Measurements from ENCODE around the gene MS4A12. TPM values are rescaled to one million over a fixed set of nuclear protein-coding genes. Genes with fewer than 3 reads are reported as not detected.
"Not testable (repeated sequence)": the region's sequence is repeated elsewhere in the genome, so short reads cannot be mapped to it uniquely, and the experiment has no call there.

Gene MS4A12
- total RNA-seq, result under 1 TPM in 1 of 8 experiments, not detected in 7; 0.43 TPM

- no peaks in the 10 kb centered on the region for H3K4me1 ChIP-seq (replicated peaks in 1 of 2)
- in situ Hi-C loops (cut with MboI; ENCODE audit: low pct_unique_long_range_greater_than_20kb in 2 of 9, low sequenced_read_pairs in 9 of 9, unreplicated experiment in 9 of 9), result no loop called here
- 19 to 88% (median 59%) methylated on average over 2 to 4 of the region's 4 CpGs for WGBS, 10 experiments
- no peak within 1 kb of the TSS for H3K27ac ChIP-seq
- H3K4me3 ChIP-seq, result no peak within 1 kb of the TSS
- ATAC-seq (replicated peaks in 6 of 8), result no peak
These were observed at the start of gene MS4A12 for GRCh38 chr11:60492488-60493009. Gene MS4A12, plus strand, starts transcription at chr11:60492778. Its CDS starts 4,541 bp downstream, at chr11:60497319.

GRCh38 chr11:60447070-60447469 is 45.5 kb upstream of the MS4A12 start:
- ATAC-seq (replicated peaks in 6 of 8), result no peak
- in situ Hi-C loops (cut with MboI; ENCODE audit: low pct_unique_long_range_greater_than_20kb in 2 of 9, low sequenced_read_pairs in 9 of 9, unreplicated experiment in 9 of 9), result no loop called here
- Histone ChIP-seq H3K27ac (no peak overlapping the region), H3K4me3 (no peak overlapping the region), H3K4me1 (replicated peaks in 1 of 2) (no peaks in the 10 kb centered on the region)

- Histone ChIP-seq H3K27ac (no peak overlapping the region), H3K4me3 (no peak overlapping the region), H3K4me1 (replicated peaks in 1 of 2) (no peaks in the 10 kb centered on the region)
- no peak for ATAC-seq (replicated peaks in 6 of 8)
- in situ Hi-C loops (cut with MboI; ENCODE audit: low pct_unique_long_range_greater_than_20kb in 2 of 9, low sequenced_read_pairs in 9 of 9, unreplicated experiment in 9 of 9), result no loop called here
These were observed 44.7 kb upstream of the MS4A12 start for GRCh38 chr11:60447846-60448245.

- in situ Hi-C loops (cut with MboI; ENCODE audit: low pct_unique_long_range_greater_than_20kb in 2 of 9, low sequenced_read_pairs in 9 of 9, unreplicated experiment in 9 of 9); H3K4me3 ChIP-seq; H3K4me1 ChIP-seq (replicated peaks in 1 of 2); H3K27ac ChIP-seq; ATAC-seq (replicated peaks in 6 of 8): not testable (repeated sequence)
- no CpG with 5 or more reads among the region's 32 CpGs for WGBS, 10 experiments
These were observed 41.4 kb upstream of the MS4A12 start for GRCh38 chr11:60451185-60451584.

- no peak for ATAC-seq (replicated peaks in 6 of 8)
- in situ Hi-C loops (cut with MboI; ENCODE audit: low pct_unique_long_range_greater_than_20kb in 2 of 9, low sequenced_read_pairs in 9 of 9, unreplicated experiment in 9 of 9), result no loop called here
- Histone ChIP-seq H3K27ac (no peak overlapping the region), H3K4me3 (no peak overlapping the region), H3K4me1 (replicated peaks in 1 of 2) (no peaks in the 10 kb centered on the region)
These were observed 38.4 kb upstream of the MS4A12 start for GRCh38 chr11:60454212-60454611.

GRCh38 chr11:60455531-60456042 is 37.0 kb upstream of the MS4A12 start, which contains the start of gene MS4A1:
Gene MS4A1, plus strand, starts transcription at chr11:60455847. Its CDS starts 6,528 bp downstream, at chr11:60462375.
- Histone ChIP-seq H3K4me1 (replicated peaks in 1 of 2) (no peaks in the 10 kb centered on the region), H3K27ac (no peak within 1 kb of the TSS), H3K4me3 (no peak within 1 kb of the TSS)
- WGBS, 10 experiments, result 0 to 100% (median 69%) methylated on average over 1 to 4 of the region's 4 CpGs; no CpG with 5 or more reads in 2 of the 10 experiments
- ATAC-seq (replicated peaks in 6 of 8), result no peak
- in situ Hi-C loops (cut with MboI; ENCODE audit: low pct_unique_long_range_greater_than_20kb in 2 of 9, low sequenced_read_pairs in 9 of 9, unreplicated experiment in 9 of 9), result no loop called here

- Histone ChIP-seq H3K27ac (no peak overlapping the region), H3K4me3 (no peak overlapping the region), H3K4me1 (replicated peaks in 1 of 2) (no peaks in the 10 kb centered on the region)
- in situ Hi-C loops (cut with MboI; ENCODE audit: low pct_unique_long_range_greater_than_20kb in 2 of 9, low sequenced_read_pairs in 9 of 9, unreplicated experiment in 9 of 9), result no loop called here
- no peak for ATAC-seq (replicated peaks in 6 of 8)
- WGBS, 10 experiments, result 0 to 91% (median 35%) methylated on average over 1 to 3 of the region's 3 CpGs; no CpG with 5 or more reads in 3 of the 10 experiments
These were observed 35.0 kb upstream of the MS4A12 start for GRCh38 chr11:60457576-60457975.

- H3K4me1 ChIP-seq (replicated peaks in 1 of 2), result no peaks in the 10 kb centered on the region
- no peak overlapping the region for H3K27ac ChIP-seq
- ATAC-seq (replicated peaks in 6 of 8), result no peak
- H3K4me3 ChIP-seq, result no peak overlapping the region
- in situ Hi-C loops (cut with MboI; ENCODE audit: low pct_unique_long_range_greater_than_20kb in 2 of 9, low sequenced_read_pairs in 9 of 9, unreplicated experiment in 9 of 9), result no loop called here
- 22 to 100% (median 85%) methylated on average over 1 of the region's 1 CpG; no CpG with 5 or more reads in 4 of the 10 experiments for WGBS, 10 experiments
These were observed 33.2 kb upstream of the MS4A12 start for GRCh38 chr11:60459345-60459744.

GRCh38 chr11:60468829-60469228 is 23.7 kb upstream of the MS4A12 start:
- Histone ChIP-seq H3K4me3 (no peak overlapping the region), H3K27ac (no peak overlapping the region), H3K4me1 (replicated peaks in 1 of 2) (no peaks in the 10 kb centered on the region)
- peak in 2 of 8 experiments; percentile 50 to 95 for ATAC-seq (replicated peaks in 6 of 8)
- WGBS, 10 experiments, result 0 to 71% (median 51%) methylated on average over 1 to 2 of the region's 2 CpGs; no CpG with 5 or more reads in 1 of the 10 experiments
- in situ Hi-C loops (cut with MboI; ENCODE audit: low pct_unique_long_range_greater_than_20kb in 2 of 9, low sequenced_read_pairs in 9 of 9, unreplicated experiment in 9 of 9), result no loop called here

- Histone ChIP-seq H3K4me3 (no peak overlapping the region), H3K4me1 (replicated peaks in 1 of 2) (no peaks in the 10 kb centered on the region), H3K27ac (no peak overlapping the region)
- in situ Hi-C loops (cut with MboI; ENCODE audit: low pct_unique_long_range_greater_than_20kb in 2 of 9, low sequenced_read_pairs in 9 of 9, unreplicated experiment in 9 of 9), result no loop called here
- 0 to 100% (median 54%) methylated on average over 1 to 2 of the region's 2 CpGs for WGBS, 10 experiments
- no peak for ATAC-seq (replicated peaks in 6 of 8)
These were observed 22.9 kb upstream of the MS4A12 start for GRCh38 chr11:60469723-60470122.

- ATAC-seq (replicated peaks in 6 of 8), result no peak
- Histone ChIP-seq H3K4me3 (no peak overlapping the region), H3K4me1 (replicated peaks in 1 of 2) (no peaks in the 10 kb centered on the region), H3K27ac (no peak overlapping the region)
- WGBS, 10 experiments, result 0 to 96% (median 83%) methylated on average over 3 to 6 of the region's 6 CpGs
- in situ Hi-C loops (cut with MboI; ENCODE audit: low pct_unique_long_range_greater_than_20kb in 2 of 9, low sequenced_read_pairs in 9 of 9, unreplicated experiment in 9 of 9), result no loop called here
These were observed 15.5 kb upstream of the MS4A12 start for GRCh38 chr11:60477035-60477445.

GRCh38 chr11:60482361-60482760 is 10.2 kb upstream of the MS4A12 start:
- in situ Hi-C loops (cut with MboI; ENCODE audit: low pct_unique_long_range_greater_than_20kb in 2 of 9, low sequenced_read_pairs in 9 of 9, unreplicated experiment in 9 of 9), result loop anchor here in 1 of 9 experiments (10.0 kb wide), 1 partner anchor 118 kb away; no protein-coding TSS in a partner anchor
- 0 to 82% (median 40%) methylated on average over 1 to 2 of the region's 2 CpGs; no CpG with 5 or more reads in 5 of the 10 experiments for WGBS, 10 experiments
- ATAC-seq (replicated peaks in 6 of 8), result no peak
- Histone ChIP-seq H3K4me3 (no peak overlapping the region), H3K27ac (no peak overlapping the region), H3K4me1 (replicated peaks in 1 of 2) (no peaks in the 10 kb centered on the region)

GRCh38 chr11:60485987-60486386 is 6.6 kb upstream of the MS4A12 start:
- Histone ChIP-seq H3K27ac (no peak overlapping the region), H3K4me3 (no peak overlapping the region), H3K4me1 (replicated peaks in 1 of 2) (no peaks in the 10 kb centered on the region)
- WGBS, 10 experiments, result 0 to 80% (median 55%) methylated on average over 1 to 4 of the region's 5 CpGs; no CpG with 5 or more reads in 1 of the 10 experiments
- ATAC-seq (replicated peaks in 6 of 8), result peak in 2 of 8 experiments; percentile 85 to 99
- in situ Hi-C loops (cut with MboI; ENCODE audit: low pct_unique_long_range_greater_than_20kb in 2 of 9, low sequenced_read_pairs in 9 of 9, unreplicated experiment in 9 of 9), result loop anchor here in 1 of 9 experiments (10.0 kb wide), 1 partner anchor 121 kb away; no protein-coding TSS in a partner anchor

- Histone ChIP-seq H3K27ac (no peak overlapping the region), H3K4me3 (no peak overlapping the region), H3K4me1 (replicated peaks in 1 of 2) (no peaks in the 10 kb centered on the region)
- in situ Hi-C loops (cut with MboI; ENCODE audit: low pct_unique_long_range_greater_than_20kb in 2 of 9, low sequenced_read_pairs in 9 of 9, unreplicated experiment in 9 of 9), result no loop called here
- no peak for ATAC-seq (replicated peaks in 6 of 8)
- WGBS, 10 experiments, result 14 to 100% (median 57%) methylated on average over 1 to 2 of the region's 2 CpGs; no CpG with 5 or more reads in 2 of the 10 experiments
These were observed 876 bp downstream of the MS4A12 start for GRCh38 chr11:60493454-60493853.

Data from motor neuron (in vitro differentiated cells).